OCI-LY1 (cell line): ENCODE results near the gene PODNL1.

Experiments used
- H2AFZ ChIP-seq: fragments of 200-600 bp; sonication (generic), shearing (Covaris generic); 2 replicates; pipeline ENCODE4 v1.6.0; 2014; ENCODE audit warnings: antibody characterized with exemption, mild to moderate bottlenecking, low read length
- H3F3A ChIP-seq: fragments of 200-600 bp; sonication (generic), shearing (Covaris generic); 2 replicates; pipeline ENCODE4 v1.6.0; 2014; ENCODE audit warnings: mild to moderate bottlenecking, antibody characterized with exemption, low read length, moderate library complexity; ENCODE audit not compliant: insufficient read depth
- H3K27ac ChIP-seq: fragments of 200-600 bp; sonication (generic); 2 replicates; pipeline ENCODE4 v1.5.1; 2014; ENCODE audit warnings: low read length, mixed run types, mild to moderate bottlenecking, low read depth; ENCODE audit not compliant: poor library complexity, severe bottlenecking
- H3K27me3 ChIP-seq: fragments of 200-600 bp; sonication (generic); 2 replicates; pipeline ENCODE4 v1.6.0; 2014; ENCODE audit warnings: antibody characterized with exemption, mild to moderate bottlenecking, low read length, moderate library complexity; ENCODE audit not compliant: insufficient read depth
- H3K36me3 ChIP-seq: fragments of 200-600 bp; sonication (generic); 2 replicates; pipeline ENCODE4 v1.6.1; 2014; ENCODE audit warnings: mild to moderate bottlenecking, antibody characterized with exemption, low read length, moderate library complexity, mixed read lengths; ENCODE audit not compliant: insufficient read depth
- H3K4me1 ChIP-seq: fragments of 200-600 bp; sonication (generic); 2 replicates; pipeline ENCODE4 v1.5.1; 2014; ENCODE audit warnings: mild to moderate bottlenecking, low read length, moderate library complexity; ENCODE audit not compliant: insufficient read depth, severe bottlenecking
- H3K4me2 ChIP-seq: fragments of 200-600 bp; sonication (generic), shearing (Covaris generic); 2 replicates; pipeline ENCODE4 v1.6.1; 2014; ENCODE audit warnings: low read length
- H3K4me3 ChIP-seq: fragments of 200-600 bp; sonication (generic); 2 replicates; pipeline ENCODE4 v1.5.1; 2014; ENCODE audit warnings: low read length, low read depth, mild to moderate bottlenecking, mixed read lengths; ENCODE audit not compliant: poor library complexity, severe bottlenecking
- H3K79me2 ChIP-seq: fragments of 200-600 bp; shearing (Covaris generic); 2 replicates; pipeline ENCODE4 v1.6.1; 2016; ENCODE audit warnings: mixed run types, low read length, mixed read lengths; ENCODE audit not compliant: insufficient read depth
- H3K9ac ChIP-seq: fragments of 200-600 bp; sonication (generic), shearing (Covaris generic); 2 replicates; pipeline ENCODE4 v1.6.1; 2014; ENCODE audit warnings: mild to moderate bottlenecking, low read length, mixed read lengths
- H3K9me2 ChIP-seq: fragments of 200-600 bp; sonication (generic), shearing (Covaris generic); 2 replicates; pipeline ENCODE4 v1.6.1; 2014; ENCODE audit warnings: low read depth, mild to moderate bottlenecking, low read length, mixed read lengths
- H3K9me3 ChIP-seq: fragments of 200-600 bp; shearing (Covaris generic); 2 replicates; pipeline ENCODE4 v1.6.1; 2014; ENCODE audit warnings: low read length, mixed read lengths
- H4K20me1 ChIP-seq: fragments of 200-600 bp; sonication (generic), shearing (Covaris generic); 2 replicates; pipeline ENCODE4 v1.6.0; 2016; ENCODE audit warnings: mild to moderate bottlenecking, low read length; ENCODE audit not compliant: insufficient read depth
- CTCF ChIP-seq: fragments of 200-600 bp; sonication (generic), shearing (Covaris generic); IDR thresholded peaks from 2 replicates; pipeline ENCODE4 v1.5.1; 2017; ENCODE audit warnings: mild to moderate bottlenecking, antibody characterized with exemption, low read length, moderate library complexity, mixed read lengths
- EZH2 ChIP-seq: fragments of 200-600 bp; sonication (generic), shearing (Covaris generic); IDR thresholded peaks from 2 replicates; pipeline ENCODE4 v1.8.0; 2017; ENCODE audit warnings: borderline replicate concordance, mixed run types, mild to moderate bottlenecking, antibody characterized with exemption, low read length, moderate library complexity, mixed read lengths

Gene PODNL1

DNA sequence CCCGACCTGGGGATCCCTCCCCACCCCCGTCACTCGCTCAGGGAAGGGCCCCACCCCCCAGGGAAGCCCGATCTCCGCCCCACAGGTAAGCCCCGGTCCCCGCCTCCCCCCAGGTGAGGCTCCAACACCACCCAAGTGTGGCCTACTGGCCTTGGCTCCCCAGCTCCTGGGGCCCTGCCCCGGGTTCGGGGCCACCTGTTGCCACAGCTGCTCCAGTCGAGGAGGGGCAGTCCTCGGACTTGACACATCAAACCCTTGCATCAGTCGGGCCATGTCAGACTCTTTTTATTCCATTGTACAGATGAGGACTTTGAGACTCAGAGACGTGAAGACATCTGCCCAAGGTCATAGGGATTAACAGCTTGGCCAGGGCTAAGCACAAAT is 31.7 kb downstream of the PODNL1 start:
- H2AFZ ChIP-seq: no peak overlapping the region
- H3K36me3 ChIP-seq: peaks cover 16% of the 10 kb centered on the region
- H3K9ac ChIP-seq: peak overlapping the region; percentile 76
- peaks cover 12% of the 10 kb centered on the region for H3K4me1 ChIP-seq
- no peaks in the 10 kb centered on the region for H4K20me1 ChIP-seq
- no peaks in the 10 kb centered on the region for H3K27me3 ChIP-seq
- H3K4me3 ChIP-seq: peak overlapping the region; percentile 73
- TF ChIP-seq CTCF (no peak), EZH2 (no peak)
- H3K9me2 ChIP-seq: no peaks in the 10 kb centered on the region
- H3K4me2 ChIP-seq: peak overlapping the region; percentile 85
- H3F3A ChIP-seq: no peaks in the 10 kb centered on the region
- no peaks in the 10 kb centered on the region for H3K79me2 ChIP-seq
- H3K9me3 ChIP-seq: no peaks in the 10 kb centered on the region
- H3K27ac ChIP-seq: no peak overlapping the region

DNA sequence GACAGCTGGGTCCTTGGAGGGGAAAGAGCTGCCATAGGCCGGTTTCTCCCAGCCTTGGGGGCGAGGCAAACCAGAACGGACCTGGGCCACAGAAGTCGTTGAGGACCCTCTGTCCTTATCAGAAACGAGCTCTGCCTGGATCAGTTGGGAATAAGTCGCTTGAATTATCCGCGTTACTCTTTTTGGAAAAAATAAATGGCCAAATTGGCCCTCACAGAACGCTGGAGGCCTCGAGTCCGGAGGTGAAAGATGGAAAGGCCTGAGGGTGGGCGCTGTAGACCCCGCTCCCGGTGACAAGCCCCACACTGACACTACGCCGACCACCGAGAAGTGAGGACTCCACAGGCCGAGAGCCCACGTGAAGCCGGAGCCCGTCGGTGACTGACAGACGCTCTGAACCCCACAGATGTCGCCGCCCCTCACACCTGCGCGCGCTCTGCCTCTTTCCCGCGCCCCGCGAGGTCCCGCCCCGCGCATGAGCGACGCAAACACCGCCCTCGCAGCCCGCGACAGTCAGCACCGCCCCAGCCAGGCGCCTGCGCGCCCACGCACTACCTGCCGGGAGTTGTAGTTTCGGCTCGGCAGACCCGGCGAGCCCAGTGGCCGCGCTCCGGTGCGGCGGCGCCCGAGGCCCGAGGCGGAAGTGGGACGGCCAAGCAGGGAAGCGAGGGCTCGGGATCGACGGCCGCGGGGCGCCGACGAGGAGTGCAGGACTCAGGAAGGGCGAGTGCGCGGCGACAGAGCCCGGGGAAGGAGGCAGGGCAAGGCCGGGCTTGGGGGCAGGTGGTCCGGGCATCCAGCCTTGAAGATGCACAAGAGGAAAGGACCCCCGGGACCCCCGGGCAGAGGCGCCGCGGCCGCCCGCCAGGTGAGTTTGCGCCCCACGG is 32.3 kb downstream of the PODNL1 start, which contains the start of the genes BRME1 and CC2D1A:
BRME1 (minus strand) TSS at position 484 of the 887 bp plus-strand sequence. CDS start 1,225 bp downstream, outside the sequence.
CC2D1A (plus strand) TSS at position 568 of the 887 bp plus-strand sequence; CDS start at position 809, 241 bp downstream.
- Histone ChIP-seq H3K4me2 (peak within 1 kb of the TSS; percentile 85), H3K36me3 (peaks cover 11% of the 10 kb centered on the region), H3K9me2 (no peaks in the 10 kb centered on the region), H3K27me3 (no peaks in the 10 kb centered on the region), H2AFZ (no peak within 1 kb of the TSS), H3F3A (no peaks in the 10 kb centered on the region), H3K9me3 (no peaks in the 10 kb centered on the region), H4K20me1 (no peaks in the 10 kb centered on the region), H3K4me1 (peaks cover 12% of the 10 kb centered on the region), H3K9ac (peak within 1 kb of the TSS; percentile 76), H3K4me3 (peak within 1 kb of the TSS; percentile 73), H3K27ac (no peak within 1 kb of the TSS), H3K79me2 (no peaks in the 10 kb centered on the region)
- no peak for TF ChIP-seq EZH2
- no peak for TF ChIP-seq CTCF

DNA sequence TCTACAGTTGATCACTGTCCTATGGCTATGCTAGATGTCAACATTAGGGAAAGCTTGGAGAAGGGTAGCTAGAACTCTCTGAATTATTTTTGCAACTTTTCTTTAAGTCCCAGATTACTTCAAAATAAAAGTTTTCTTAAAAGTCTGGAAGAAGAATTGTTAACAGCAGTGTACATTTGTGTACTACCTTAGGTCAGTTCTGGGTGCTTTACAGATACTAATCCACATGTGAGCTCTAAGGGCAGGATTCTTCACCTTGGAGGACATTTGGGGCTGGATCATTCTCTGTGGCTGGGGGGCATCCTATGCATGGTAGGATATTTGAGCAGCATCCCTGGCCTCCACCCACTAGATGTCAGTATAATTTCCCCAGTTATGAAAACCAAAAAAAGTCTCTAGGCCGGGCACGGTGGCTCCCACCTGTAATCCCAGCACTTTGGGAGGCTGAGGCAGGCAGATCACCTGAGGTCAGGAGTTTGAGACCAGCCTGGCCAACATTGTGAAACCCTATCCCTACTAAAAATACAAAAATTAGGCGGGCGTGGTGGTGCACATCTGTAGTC is 35.1 kb downstream of the PODNL1 start:
- no peaks in the 10 kb centered on the region for H3F3A ChIP-seq
- H3K4me1 ChIP-seq: peaks cover 12% of the 10 kb centered on the region
- TF ChIP-seq EZH2 (no peak), CTCF (peak; percentile 64)
- H3K36me3 ChIP-seq: no peaks in the 10 kb centered on the region
- no peaks in the 10 kb centered on the region for H4K20me1 ChIP-seq
- H3K79me2 ChIP-seq: no peaks in the 10 kb centered on the region
- H3K27me3 ChIP-seq: no peaks in the 10 kb centered on the region
- H3K4me2 ChIP-seq: no peak overlapping the region
- no peak overlapping the region for H3K27ac ChIP-seq
- peak overlapping the region; percentile 97; the same call in 1 of the 2 replicates for H2AFZ ChIP-seq
- H3K9me3 ChIP-seq: no peaks in the 10 kb centered on the region
- H3K4me3 ChIP-seq: no peak overlapping the region
- H3K9me2 ChIP-seq: no peaks in the 10 kb centered on the region
- H3K9ac ChIP-seq: no peak overlapping the region
